Body of pancreas (tissue), 4 donors: ENCODE measurements around the gene ARID1B.

Experiments
- POLR2A ChIP-seq, 3 donors: fragments of 450-650 bp; IDR thresholded peaks; one replicate each; pipeline ENCODE4 v1.6.1; 2016; ENCODE audit warnings: antibody characterized with exemption in 3 of 3, mild to moderate bottlenecking in 2 of 3
- TF ChIP-seq, protein P1 (sequence below), 7 experiments: fragments of 450-650 bp in 4 of 7; fragments of 200-600 bp in 3 of 7; sonication (generic) in 3 of 7; IDR thresholded peaks; one replicate each; pipeline ENCODE4 v1.5.1; 2016 to 2019; ENCODE audit warnings: antibody characterized with exemption in 7 of 7

DNA sequence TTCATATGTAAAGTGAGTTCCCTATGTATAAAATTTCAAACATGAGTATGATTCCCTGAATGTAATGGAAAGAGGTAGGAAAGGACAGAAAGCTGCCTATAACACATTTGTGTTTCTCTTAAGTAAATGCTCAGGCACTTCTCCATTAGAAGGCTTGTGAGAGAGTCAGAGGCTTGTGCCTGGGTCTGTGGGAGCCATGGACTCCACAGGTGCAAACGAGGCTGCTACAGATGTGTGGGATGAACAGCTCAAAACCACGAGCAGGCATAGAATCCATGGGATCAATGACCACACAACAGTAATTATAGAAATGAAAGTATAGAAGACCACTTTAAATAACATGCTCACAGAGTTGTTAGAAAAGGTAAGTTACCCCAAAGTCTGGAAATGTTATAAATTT lies 134.4 kb downstream of the ARID1B start:
- TF ChIP-seq, protein P1, sequence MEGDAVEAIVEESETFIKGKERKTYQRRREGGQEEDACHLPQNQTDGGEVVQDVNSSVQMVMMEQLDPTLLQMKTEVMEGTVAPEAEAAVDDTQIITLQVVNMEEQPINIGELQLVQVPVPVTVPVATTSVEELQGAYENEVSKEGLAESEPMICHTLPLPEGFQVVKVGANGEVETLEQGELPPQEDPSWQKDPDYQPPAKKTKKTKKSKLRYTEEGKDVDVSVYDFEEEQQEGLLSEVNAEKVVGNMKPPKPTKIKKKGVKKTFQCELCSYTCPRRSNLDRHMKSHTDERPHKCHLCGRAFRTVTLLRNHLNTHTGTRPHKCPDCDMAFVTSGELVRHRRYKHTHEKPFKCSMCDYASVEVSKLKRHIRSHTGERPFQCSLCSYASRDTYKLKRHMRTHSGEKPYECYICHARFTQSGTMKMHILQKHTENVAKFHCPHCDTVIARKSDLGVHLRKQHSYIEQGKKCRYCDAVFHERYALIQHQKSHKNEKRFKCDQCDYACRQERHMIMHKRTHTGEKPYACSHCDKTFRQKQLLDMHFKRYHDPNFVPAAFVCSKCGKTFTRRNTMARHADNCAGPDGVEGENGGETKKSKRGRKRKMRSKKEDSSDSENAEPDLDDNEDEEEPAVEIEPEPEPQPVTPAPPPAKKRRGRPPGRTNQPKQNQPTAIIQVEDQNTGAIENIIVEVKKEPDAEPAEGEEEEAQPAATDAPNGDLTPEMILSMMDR (IDR thresholded peaks at IDR 0.05) = no peak
- TF ChIP-seq POLR2A (IDR thresholded peaks at IDR 0.05) = no peak
